Stimulated activated CD8-positive, alpha-beta memory T cell treated with anti-CD3 and anti-CD28 coated beads, Interleukin-4, amount 100 ng/mL, for 48 hours (primary cell): ENCODE data around the gene PTPN1.
"Not testable (repeated sequence)": the region's sequence is repeated elsewhere in the genome, so short reads cannot be mapped to it uniquely, and the experiment has no call there.

Experiments used
- DNase-seq: peaks from one replicate; pipeline ENCODE4 v3.0.0-alpha.2; 2020

Gene PTPN1

GRCh38 chr20:50595988-50596693 lies 86.0 kb downstream of the PTPN1 start:
- no peak for DNase-seq

DNA sequence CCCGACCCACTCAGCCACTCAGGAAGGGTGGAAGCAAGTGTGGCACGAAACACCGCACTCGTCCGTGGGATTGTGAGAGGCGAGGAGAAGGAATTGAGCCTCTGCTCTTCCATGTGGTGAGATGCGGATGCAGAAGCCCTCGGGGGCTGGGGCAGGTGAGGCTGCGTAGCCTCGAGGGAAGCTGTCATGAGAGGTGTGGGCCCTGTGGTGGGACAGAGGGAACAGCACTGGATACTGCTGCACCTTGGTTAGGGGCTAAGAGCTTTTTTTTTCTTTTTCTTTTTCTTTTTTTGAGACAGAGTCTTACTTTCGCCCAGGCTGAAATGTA lies 86.5 kb downstream of the PTPN1 start:
- no peak for DNase-seq

GRCh38 chr20:50597406-50597969 lies 87.3 kb downstream of the PTPN1 start:
- no peak for DNase-seq

GRCh38 chr20:50598074-50598473 lies 87.9 kb downstream of the PTPN1 start:
- DNase-seq, result no peak

- DNase-seq, result not testable (repeated sequence)
Measured at GRCh38 chr20:50598768-50599167, 88.6 kb downstream of the PTPN1 start.

GRCh38 chr20:50600281-50600895 lies 90.2 kb downstream of the PTPN1 start:
- no peak for DNase-seq

DNA sequence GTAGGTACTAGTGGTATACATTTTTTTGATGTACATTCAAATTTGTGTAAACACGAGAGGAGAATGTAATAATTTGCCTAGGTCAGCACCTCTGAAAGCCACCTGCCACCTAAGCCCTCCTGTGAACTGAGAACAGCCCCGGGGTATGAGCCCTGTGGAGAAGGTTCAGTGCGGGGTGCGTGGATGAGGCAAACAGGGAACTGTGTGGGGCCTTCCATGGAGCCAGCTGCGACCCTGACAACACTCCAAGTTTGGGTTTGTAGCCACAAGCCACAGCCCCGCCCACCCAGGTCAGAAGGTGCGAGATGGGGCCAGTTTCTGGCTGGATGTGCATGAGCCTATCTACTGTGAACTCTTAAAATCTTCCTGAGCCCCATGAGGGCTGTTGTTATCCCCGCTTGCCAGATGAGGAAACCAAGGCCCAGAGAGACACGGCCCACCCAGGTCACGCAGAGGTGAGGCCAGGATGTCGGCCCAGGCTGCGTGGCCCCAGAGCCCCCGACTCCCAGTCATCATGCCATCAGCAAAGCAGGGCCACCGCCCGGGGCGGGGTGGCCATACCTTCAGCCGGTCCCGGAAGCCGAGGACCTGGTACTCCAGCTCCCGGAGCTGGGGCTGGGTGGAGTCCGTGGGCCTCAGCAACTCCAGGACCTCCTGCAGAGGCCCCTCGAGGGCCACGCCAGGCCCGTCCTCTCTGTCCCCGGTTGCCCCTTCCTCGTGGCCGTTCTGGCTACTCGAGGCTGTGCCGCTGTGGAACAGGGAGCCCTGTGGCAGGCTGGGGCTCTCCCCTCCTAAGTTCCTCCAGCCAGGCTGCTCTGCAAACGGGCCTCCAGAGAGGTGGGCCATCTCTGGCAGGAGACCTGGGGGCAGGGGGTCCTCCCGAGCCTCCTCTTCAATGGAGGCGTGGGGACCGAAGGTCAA lies 91.6 kb downstream of the PTPN1 start:
- DNase-seq, result peak; percentile 45

DNA sequence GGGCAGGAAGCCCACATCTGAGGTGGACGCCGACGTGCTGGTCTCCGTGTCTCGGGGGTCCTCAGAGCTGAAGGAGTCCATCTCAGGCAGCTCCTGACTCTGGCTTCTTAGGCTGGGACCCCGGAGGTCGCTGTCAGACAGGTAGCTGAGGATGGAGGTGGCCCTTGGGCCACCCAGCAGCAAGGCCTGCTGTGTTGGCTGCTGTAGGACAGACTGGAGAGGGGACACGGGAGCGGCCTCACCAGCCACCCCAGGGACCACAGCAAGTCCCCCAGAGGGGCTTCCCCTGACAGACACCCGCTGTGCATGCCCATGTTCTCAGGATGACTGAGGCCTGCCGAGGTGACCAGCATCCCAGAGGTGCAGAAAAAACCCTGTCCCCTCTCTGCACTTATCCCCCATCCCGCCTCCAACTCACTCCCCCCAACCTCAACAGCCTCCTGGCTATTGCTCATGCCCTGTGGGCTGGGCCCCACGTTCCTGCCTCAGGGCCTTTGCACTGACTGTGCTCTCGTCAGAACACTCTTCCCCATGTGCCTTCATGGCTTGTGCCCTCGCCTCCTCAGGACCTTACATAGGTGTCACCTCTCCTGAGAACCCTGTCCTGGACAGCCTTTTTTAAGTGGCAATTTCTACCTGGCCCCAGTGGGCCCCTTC lies 92.4 kb downstream of the PTPN1 start:
- DNase-seq, result no peak

DNA sequence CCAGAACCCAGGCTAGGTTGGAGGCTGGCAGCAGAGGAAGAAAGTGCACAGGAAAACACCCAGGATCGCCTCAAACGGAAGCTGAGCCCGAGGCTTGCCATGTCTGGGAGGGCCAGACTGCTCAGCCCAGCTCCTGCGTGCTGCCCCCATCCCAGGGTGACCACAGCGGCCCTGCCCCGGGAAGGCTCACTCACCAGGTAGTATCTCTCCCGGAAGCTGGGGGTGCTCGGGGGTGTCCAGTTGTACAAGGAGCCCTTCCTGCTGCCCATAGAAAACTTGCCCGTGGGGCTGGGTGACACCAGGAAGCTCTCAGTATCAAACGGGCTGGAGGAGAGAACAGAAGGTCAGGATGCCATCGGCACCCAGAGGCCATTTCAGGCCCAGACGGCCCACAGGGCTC lies 94.3 kb downstream of the PTPN1 start:
- DNase-seq, result no peak

GRCh38 chr20:50605136-50605535 lies 95.0 kb downstream of the PTPN1 start:
- DNase-seq, result no peak

- DNase-seq, result no peak
Measured at GRCh38 chr20:50607436-50607835, 97.3 kb downstream of the PTPN1 start.

DNA sequence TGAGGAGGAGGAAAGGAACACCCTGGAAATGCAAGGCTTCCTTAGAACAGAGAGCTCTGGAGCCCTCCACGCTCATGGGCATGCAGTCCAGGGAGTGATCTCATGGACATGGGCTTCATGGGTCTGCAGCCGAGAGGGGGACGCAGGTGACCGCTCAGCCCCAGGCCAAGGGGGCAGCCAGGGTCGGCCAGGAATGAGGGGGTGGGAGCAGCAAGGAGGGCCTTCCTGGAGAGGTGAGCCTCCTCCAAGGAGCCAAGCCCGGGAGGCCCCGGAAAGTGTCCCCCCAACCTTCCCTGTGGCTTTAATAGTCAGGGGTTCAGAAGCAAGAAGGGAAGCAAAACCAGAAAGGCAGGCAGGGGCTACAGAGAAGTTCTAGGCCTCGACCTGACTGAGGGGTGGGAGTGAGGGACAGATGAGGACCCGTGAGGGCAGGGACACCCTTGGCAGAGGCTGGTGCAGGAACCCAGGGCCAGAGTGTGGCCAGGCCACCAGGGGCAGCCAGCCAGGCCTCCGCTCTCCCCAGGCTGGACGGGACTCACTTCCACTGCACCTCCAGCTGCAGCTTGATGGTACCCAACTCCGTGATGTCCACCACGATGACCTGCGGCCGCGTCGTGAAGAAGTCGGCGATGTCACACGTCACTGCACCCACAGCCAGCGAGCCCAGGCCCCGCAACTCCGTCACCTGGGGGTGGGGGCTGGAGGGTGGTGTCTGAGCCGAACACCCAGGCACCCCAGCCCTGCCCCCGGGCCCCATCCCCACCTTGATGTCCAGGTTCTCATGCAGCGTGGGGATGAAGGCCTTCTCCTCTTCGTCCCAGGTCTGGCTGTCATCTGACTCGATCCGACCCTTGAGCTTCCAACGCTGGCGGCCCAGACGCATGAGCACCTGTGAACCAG lies 97.9 kb downstream of the PTPN1 start:
- no peak for DNase-seq

DNA sequence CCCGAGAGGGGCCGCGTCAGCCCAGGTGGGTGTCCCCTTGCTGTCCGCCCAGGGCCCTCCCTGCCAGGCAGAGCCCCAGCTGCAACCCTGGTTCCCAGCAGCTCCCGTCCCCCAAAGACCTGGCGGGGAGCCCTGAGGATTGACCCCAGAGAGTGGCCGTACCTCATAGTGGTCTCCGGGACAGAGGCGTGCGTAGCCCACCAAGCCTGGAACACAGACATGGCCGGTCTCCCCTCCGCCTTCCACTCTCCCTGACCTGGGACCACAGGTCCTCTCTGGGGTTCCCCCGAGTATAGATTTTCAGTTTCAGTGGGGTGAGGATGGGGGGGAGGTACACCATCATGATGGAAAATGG lies 98.5 kb downstream of the PTPN1 start:
- no peak for DNase-seq

- no peak for DNase-seq
Measured at GRCh38 chr20:50609438-50609989, 99.3 kb downstream of the PTPN1 start.

GRCh38 chr20:50610212-50610718 lies 100.1 kb downstream of the PTPN1 start:
- no peak for DNase-seq

- DNase-seq, result no peak
Measured at GRCh38 chr20:50611128-50611810, 101.1 kb downstream of the PTPN1 start.

DNA sequence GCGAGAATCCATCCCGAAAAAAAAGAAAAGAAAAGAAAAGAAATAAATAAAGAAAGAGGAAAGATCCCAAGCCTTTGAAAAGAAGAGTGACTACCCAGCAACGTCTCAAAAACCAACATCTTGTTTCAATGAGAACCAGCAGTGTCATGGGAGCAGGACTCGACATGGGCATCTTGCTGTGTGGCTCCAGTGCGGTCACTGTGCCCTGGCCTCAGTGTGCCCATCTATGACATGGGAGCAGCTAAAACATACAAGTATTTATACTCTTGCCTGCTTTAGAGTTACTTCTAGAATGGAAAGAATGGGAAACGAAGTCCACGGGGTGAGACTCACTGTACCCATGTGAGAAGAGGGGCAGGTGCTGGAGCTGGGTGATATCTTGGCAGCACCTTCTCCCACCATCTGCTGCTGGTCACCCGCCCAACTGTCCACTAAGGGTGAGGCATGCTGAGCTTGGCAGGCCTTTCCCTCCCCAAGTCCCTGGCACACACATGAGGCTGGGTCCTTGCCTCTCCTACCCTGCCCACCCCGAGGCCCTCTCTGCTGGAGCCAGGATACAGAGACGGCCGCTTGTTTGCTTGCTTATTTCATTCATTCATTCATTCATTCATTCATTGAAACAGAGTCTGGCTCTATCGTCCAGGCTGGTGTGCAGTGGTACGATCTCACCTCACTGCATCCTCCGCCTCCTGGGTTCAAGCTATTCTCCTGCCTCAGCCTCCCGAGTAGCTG lies 103.4 kb downstream of the PTPN1 start:
- DNase-seq, result no peak

GRCh38 chr20:50615407-50615806 lies 105.2 kb downstream of the PTPN1 start:
- no peak for DNase-seq

GRCh38 chr20:50617022-50617421 lies 106.8 kb downstream of the PTPN1 start:
- DNase-seq, result no peak

GRCh38 chr20:50618537-50618936 lies 108.4 kb downstream of the PTPN1 start:
- no peak for DNase-seq
